Endothelial cell of umbilical vein (primary cell): ENCODE data around the gene GSE1. TPM values are rescaled to one million over a fixed set of nuclear protein-coding genes. Genes with fewer than 3 reads are reported as not detected.

ENCODE experiments used
- BruUV-seq: library from RNA; stranded (reverse); fragments of 400-500 nt; replicated peaks from 2 replicates; lab custom pipeline; 2021; lab: Mats Ljungman, UMichigan
- CTCF ChIA-PET: fragments of 300-600, 350-600 bp; sonication (Branson Sonifier 250); formaldehyde crosslinking; loops from one replicate; lab custom pipeline; 2021; ENCODE audit warnings: antibody characterized with exemption, inconsistent platforms; lab: Charles Lee
- POLR2A ChIA-PET: fragments of 300-600, 350-600 bp; sonication (Branson Sonifier 250); formaldehyde crosslinking; loops from one replicate; lab custom pipeline; 2021; ENCODE audit warnings: antibody characterized with exemption, inconsistent platforms; lab: Charles Lee
- DNase-seq: peaks from one replicate; pipeline ENCODE4 v3.0.0-alpha.2; 2011; ENCODE audit warnings: low read depth, low spot score
- FAIRE-seq: peaks from 2 replicates; lab custom pipeline; 2011; peaks lifted over from hg19 to GRCh38; lab: Jason Lieb, UNC
- H2AFZ ChIP-seq: 2 replicates; pipeline ENCODE4 v1.6.0; 2012; ENCODE audit warnings: low read depth, low read length, control low read depth, inconsistent platforms
- H3K27ac ChIP-seq: 2 replicates; pipeline ENCODE4 v1.5.1; 2011; ENCODE audit warnings: low read depth, mild to moderate bottlenecking, control low read depth, low read length, moderate library complexity; ENCODE audit not compliant: insufficient read depth
- H3K27me3 ChIP-seq, 2 experiments: 2 replicates each; pipeline versions ENCODE4 v1.6.0 to v1.6.1; 2011; ENCODE audit warnings: low read length in 2 of 2, mixed read lengths in 1 of 2; ENCODE audit not compliant: control insufficient read depth in 2 of 2, insufficient read depth in 2 of 2
- H3K36me3 ChIP-seq, 2 experiments: 2 replicates in 1 of 2; 3 replicates in 1 of 2; pipeline ENCODE4 v1.5.1; 2011; ENCODE audit warnings: low read length in 2 of 2, mild to moderate bottlenecking in 1 of 2, moderate library complexity in 1 of 2; ENCODE audit not compliant: control insufficient read depth in 2 of 2, insufficient read depth in 2 of 2; ENCODE audit errors: extremely low read depth in 1 of 2
- H3K4me1 ChIP-seq: 3 replicates; pipeline ENCODE4 v1.5.1; 2011; ENCODE audit warnings: mild to moderate bottlenecking, low read length; ENCODE audit not compliant: control insufficient read depth, insufficient read depth; ENCODE audit errors: extremely low read depth
- H3K4me2 ChIP-seq: 2 replicates; pipeline ENCODE4 v1.6.1; 2011; ENCODE audit warnings: low read length, control low read depth, mixed read lengths; ENCODE audit not compliant: insufficient read depth
- H3K4me3 ChIP-seq, 3 experiments: fragments of 200-600 bp in 1 of 3; sonication (generic), shearing (Covaris generic) in 1 of 3; replicated peaks in 1 of 3; 2 replicates each; pipeline ENCODE4 v1.5.1; 2011 to 2016; ENCODE audit warnings: control low read depth in 3 of 3, low read length in 3 of 3, mild to moderate bottlenecking in 2 of 3, inconsistent platforms in 1 of 3, low read depth in 1 of 3, moderate library complexity in 1 of 3; ENCODE audit not compliant: insufficient read depth in 1 of 3
- H3K79me2 ChIP-seq: 2 replicates; pipeline ENCODE4 v1.6.0; 2012; ENCODE audit warnings: low read length, inconsistent platforms; ENCODE audit not compliant: control insufficient read depth, insufficient read depth
- H3K9ac ChIP-seq: replicated peaks from 2 replicates; pipeline ENCODE3; 2011; ENCODE audit warnings: low read length, control low read depth; ENCODE audit not compliant: insufficient read depth; ENCODE audit errors: extremely low read depth
- H3K9me1 ChIP-seq: replicated peaks from 3 replicates; pipeline ENCODE4 v1.6.0; 2011; ENCODE audit warnings: mild to moderate bottlenecking, low read length; ENCODE audit not compliant: control insufficient read depth, insufficient read depth; ENCODE audit errors: extremely low read depth
- H3K9me3 ChIP-seq: replicated peaks from 2 replicates; pipeline ENCODE4 v1.5.1; 2012; ENCODE audit warnings: low read length, inconsistent platforms; ENCODE audit not compliant: control insufficient read depth, insufficient read depth
- H4K20me1 ChIP-seq: replicated peaks from 2 replicates; pipeline ENCODE3; 2011; ENCODE audit warnings: mild to moderate bottlenecking, low read length; ENCODE audit not compliant: control insufficient read depth, insufficient read depth; ENCODE audit errors: extremely low read depth
- JUN ChIP-seq: IDR thresholded peaks from 2 replicates; pipeline ENCODE4 v1.6.1; 2011; ENCODE audit warnings: borderline replicate concordance, low read depth; ENCODE audit not compliant: insufficient read length, insufficient read depth
- POLR2A ChIP-seq: IDR thresholded peaks from 2 replicates; pipeline ENCODE4 v1.6.1; 2012; ENCODE audit warnings: low read depth, mild to moderate bottlenecking, control low read depth, low read length
- POLR2AphosphoS5 ChIP-seq: IDR thresholded peaks from 2 replicates; pipeline ENCODE4 v1.6.1; 2012; ENCODE audit warnings: low read depth, mild to moderate bottlenecking, control low read depth, low read length, moderate library complexity; ENCODE audit not compliant: insufficient read depth
- dilution Hi-C: fragments of 300-500 bp; cut with MboI; formaldehyde crosslinking; loops from one replicate; pipeline ENCODE4 v1.15.0; 2019; ENCODE audit warnings: low sequenced_read_pairs; ENCODE audit not compliant: extremely low pct_ligation_motif_present
- intact Hi-C: fragments of 100-400 bp; cut with micrococcal nuclease; formaldehyde crosslinking; loops from one replicate; pipeline ENCODE4 v1.10.0; 2022
- polyA plus RNA-seq, 4 experiments: library from polyadenylated mRNA; depleted of rRNA in 3 of 4; stranded (reverse) in 3 of 4; unstranded in 1 of 4; fragments of >200 nt; gene quantifications; 2 replicates each; pipeline versions ENCODE4 v1.2.1 to v1.2.3, GENCODE V29; 2011 to 2012; ENCODE audit warnings: missing spikeins in 1 of 4
- total RNA-seq: library from RNA; stranded (reverse); gene quantifications from 2 replicates; pipeline ENCODE4 v1.2.3, GENCODE V29; 2021
- TF ChIP-seq, protein P1 (sequence below), 2 donors: IDR thresholded peaks; 1 replicate in 1 of 2; 2 replicates in 1 of 2; pipeline ENCODE4 v1.5.1; 2011; ENCODE audit warnings: low read length in 2 of 2, mild to moderate bottlenecking in 2 of 2, moderate library complexity in 2 of 2, control low read depth in 1 of 2, inconsistent platforms in 1 of 2, low read depth in 1 of 2; ENCODE audit not compliant: insufficient read depth in 1 of 2; ENCODE audit errors: extremely low read depth in 1 of 2

GSE1 gene
- total and polyA plus RNA-seq, 2 donors (not counting 3 experiments of a cell fraction or from before 2014, with no cell fraction given): 4.2 to 18.3 TPM

GRCh38 chr16:85605051-85605911 is 7.8 kb upstream of the GSE1 start:
- Histone ChIP-seq H3K27me3 (peaks cover 0 to 2% of the 10 kb centered on the region in 2 experiments), H3K9me1 (no peaks in the 10 kb centered on the region), H4K20me1 (no peaks in the 10 kb centered on the region), H3K4me2 (no peak overlapping the region), H3K27ac (no peak overlapping the region), H3K9ac (no peak overlapping the region), H3K36me3 (no peaks in the 10 kb centered on the region), H3K4me3 (no peak overlapping the region), H3K9me3 (no peaks in the 10 kb centered on the region), H2AFZ (no peak overlapping the region), H3K79me2 (no peaks in the 10 kb centered on the region), H3K4me1 (no peaks in the 10 kb centered on the region)
- intact Hi-C loops: no loop called here
- no TSS peak for BruUV-seq
- dilution Hi-C loops: no loop called here
- CTCF ChIA-PET: interaction anchor here (0.9 to 2.6 kb wide), 5 partner anchors 11 to 490 kb away, joined by 3 to 11 read pairs (median 4); no protein-coding TSS in a partner anchor
- FAIRE-seq (no peak), DNase-seq (no peak)
- POLR2A ChIA-PET: no interaction called here
- TF ChIP-seq POLR2AphosphoS5: no peak
- TF ChIP-seq POLR2A: no peak

DNA sequence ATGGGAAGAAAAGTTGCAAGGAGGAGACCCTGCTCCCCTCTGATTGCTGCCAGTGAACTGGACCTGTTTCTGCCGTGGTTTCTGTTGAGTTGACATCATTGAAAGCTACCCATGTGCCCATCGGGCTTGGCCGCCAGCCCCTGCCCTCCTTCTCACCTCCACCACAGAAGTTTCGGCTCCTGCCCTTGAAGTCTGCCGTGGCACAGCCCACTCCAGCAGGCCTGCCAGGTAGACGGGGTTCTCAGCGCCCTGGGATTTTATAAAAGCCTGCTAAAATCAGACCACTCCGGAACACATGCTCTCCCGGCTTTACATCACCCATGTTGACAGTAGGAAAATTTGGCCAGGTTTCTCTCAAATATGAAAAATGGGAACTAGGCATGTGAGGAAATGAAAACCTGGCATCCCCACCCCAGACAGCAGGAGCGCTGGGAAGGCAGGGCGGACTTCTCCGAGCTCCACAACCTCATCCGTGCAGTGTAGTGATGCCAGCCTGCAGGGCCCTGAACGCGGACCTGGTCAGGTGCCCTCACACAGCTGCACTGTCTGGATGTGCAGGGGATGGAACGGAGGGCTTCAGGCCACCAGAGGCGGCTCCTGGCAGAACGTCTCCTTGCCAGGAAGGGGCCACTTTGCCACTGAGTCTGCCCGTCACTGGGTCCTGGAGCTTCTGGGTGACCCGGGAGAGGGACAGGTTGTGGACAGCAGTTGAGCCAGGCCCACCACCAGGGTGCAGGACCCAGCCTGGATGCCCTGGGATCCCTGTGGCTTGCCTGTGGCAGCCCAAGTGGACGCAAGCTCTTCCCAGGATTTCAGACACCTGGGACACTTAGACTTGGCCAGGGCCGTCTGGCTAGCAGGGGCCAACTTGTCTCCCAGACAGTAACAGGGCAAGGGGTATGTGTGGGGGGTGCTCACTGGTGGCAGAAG is 6.9 kb upstream of the GSE1 start:
- no peak overlapping the region for H2AFZ ChIP-seq
- no peak overlapping the region for H3K9ac ChIP-seq
- no peaks in the 10 kb centered on the region for H3K9me1 ChIP-seq
- H4K20me1 ChIP-seq: no peaks in the 10 kb centered on the region
- POLR2A ChIA-PET: no interaction called here
- no peaks in the 10 kb centered on the region for H3K36me3 ChIP-seq
- H3K4me3 ChIP-seq: no peak overlapping the region
- H3K27me3 ChIP-seq: peaks cover 0 to 2% of the 10 kb centered on the region in 2 experiments
- no peaks in the 10 kb centered on the region for H3K79me2 ChIP-seq
- H3K9me3 ChIP-seq: no peaks in the 10 kb centered on the region
- no peak for TF ChIP-seq JUN
- TF ChIP-seq, protein P1, sequence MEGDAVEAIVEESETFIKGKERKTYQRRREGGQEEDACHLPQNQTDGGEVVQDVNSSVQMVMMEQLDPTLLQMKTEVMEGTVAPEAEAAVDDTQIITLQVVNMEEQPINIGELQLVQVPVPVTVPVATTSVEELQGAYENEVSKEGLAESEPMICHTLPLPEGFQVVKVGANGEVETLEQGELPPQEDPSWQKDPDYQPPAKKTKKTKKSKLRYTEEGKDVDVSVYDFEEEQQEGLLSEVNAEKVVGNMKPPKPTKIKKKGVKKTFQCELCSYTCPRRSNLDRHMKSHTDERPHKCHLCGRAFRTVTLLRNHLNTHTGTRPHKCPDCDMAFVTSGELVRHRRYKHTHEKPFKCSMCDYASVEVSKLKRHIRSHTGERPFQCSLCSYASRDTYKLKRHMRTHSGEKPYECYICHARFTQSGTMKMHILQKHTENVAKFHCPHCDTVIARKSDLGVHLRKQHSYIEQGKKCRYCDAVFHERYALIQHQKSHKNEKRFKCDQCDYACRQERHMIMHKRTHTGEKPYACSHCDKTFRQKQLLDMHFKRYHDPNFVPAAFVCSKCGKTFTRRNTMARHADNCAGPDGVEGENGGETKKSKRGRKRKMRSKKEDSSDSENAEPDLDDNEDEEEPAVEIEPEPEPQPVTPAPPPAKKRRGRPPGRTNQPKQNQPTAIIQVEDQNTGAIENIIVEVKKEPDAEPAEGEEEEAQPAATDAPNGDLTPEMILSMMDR (IDR thresholded peaks at IDR 0.05; ENCODE audit: extremely low read depth in 1 of 2, insufficient read depth in 1 of 2, low read depth in 1 of 2, low read length in 2 of 2): no peak
- H3K4me2 ChIP-seq: no peak overlapping the region
- no peak overlapping the region for H3K27ac ChIP-seq
- intact Hi-C loops (no loop called here), dilution Hi-C loops (no loop called here)
- CTCF ChIA-PET: interaction anchor here (0.9 to 2.6 kb wide), 5 partner anchors 10 to 491 kb away, joined by 3 to 11 read pairs (median 4); no protein-coding TSS in a partner anchor
- FAIRE-seq: no peak
- BruUV-seq: no TSS peak
- peaks cover 3% of the 10 kb centered on the region for H3K4me1 ChIP-seq
- no peak for DNase-seq
